ENCODE results near the gene SPTBN2.

The SPTBN2 gene

DNA sequence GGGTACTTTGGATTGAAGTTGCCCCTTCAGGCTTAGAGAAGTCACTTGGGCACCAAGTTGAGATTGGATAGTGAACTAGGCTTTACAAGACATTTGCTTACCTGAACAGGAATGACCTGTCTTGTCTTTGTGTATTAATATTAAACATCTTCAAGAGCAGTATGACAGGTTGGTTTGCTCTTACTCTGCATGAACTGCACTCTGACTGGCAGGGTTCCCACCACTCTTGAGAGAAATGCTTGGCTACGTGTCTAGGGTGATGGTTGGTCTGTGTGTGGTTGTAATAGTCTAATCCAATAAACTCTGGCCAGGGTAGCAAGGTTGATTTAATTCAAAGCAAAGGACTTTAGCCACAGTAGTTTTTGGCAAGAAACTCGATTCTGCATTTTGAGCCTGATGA is 20.1 kb upstream of the SPTBN2 start:
- TF ChIP-seq EZH2phosphoT487 (conservative IDR thresholded peaks at IDR 0.05; ENCODE audit: low read length), result no peak
- no peak for TF ChIP-seq CTCF (IDR thresholded peaks at IDR 0.05; ENCODE audit: insufficient read depth, low read length, poor library complexity, severe bottlenecking)
- Histone ChIP-seq H3K4me2 (ENCODE audit: low read depth, low read length, poor library complexity, severe bottlenecking) (peak overlapping the region; percentile 31), H2AFZ (ENCODE audit: low read depth, low read length, severe bottlenecking) (no peak overlapping the region), H4K20me1 (ENCODE audit: low read depth, low read length) (no peaks in the 10 kb centered on the region), H3K27me3 (ENCODE audit: low read length) (no peaks in the 10 kb centered on the region), H3F3A (ENCODE audit: insufficient read depth) (peaks cover 5% of the 10 kb centered on the region; the same call in 1 of the 2 replicates), H3K9me2 (replicated peaks; ENCODE audit: insufficient read depth, low read length) (no peaks in the 10 kb centered on the region), H3K36me3 (ENCODE audit: low read length) (no peaks in the 10 kb centered on the region), H3K27ac (ENCODE audit: low read depth, low read length) (peak overlapping the region; percentile 10), H3K9me3 (ENCODE audit: insufficient read depth, low read length) (no peaks in the 10 kb centered on the region), H3K9ac (ENCODE audit: low read length) (no peak overlapping the region), H3K4me3 (ENCODE audit: insufficient read depth, low read length, poor library complexity, severe bottlenecking) (no peak overlapping the region), H3K79me2 (ENCODE audit: insufficient read depth, low read length) (peaks cover 83% of the 10 kb centered on the region)

DNA sequence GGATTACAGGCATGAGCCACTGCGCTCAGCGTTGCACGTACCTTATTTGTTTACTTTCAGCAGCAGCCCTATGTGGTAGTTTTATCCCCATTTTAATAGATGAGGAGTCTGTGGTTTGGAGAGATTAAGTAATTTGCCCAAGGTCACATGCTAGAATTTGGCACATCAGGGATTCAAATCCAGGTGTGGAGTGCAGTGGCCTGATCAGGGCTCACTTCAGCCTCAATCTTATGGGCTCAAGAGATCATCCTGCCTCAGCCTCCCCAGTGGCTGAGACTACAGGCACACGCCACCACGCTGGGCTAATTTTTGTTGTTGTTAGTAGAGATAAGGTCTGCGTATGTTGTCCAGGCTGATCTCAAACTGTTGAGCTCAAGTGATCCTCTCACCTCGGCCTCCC is 18.5 kb upstream of the SPTBN2 start:
- no peak for TF ChIP-seq CTCF (IDR thresholded peaks at IDR 0.05; ENCODE audit: insufficient read depth, low read length, poor library complexity, severe bottlenecking)
- no peak for TF ChIP-seq EZH2phosphoT487 (conservative IDR thresholded peaks at IDR 0.05; ENCODE audit: low read length)
- Histone ChIP-seq H3K9me3 (ENCODE audit: insufficient read depth, low read length) (no peaks in the 10 kb centered on the region), H3F3A (ENCODE audit: insufficient read depth) (peaks cover 5% of the 10 kb centered on the region; the same call in 1 of the 2 replicates), H4K20me1 (ENCODE audit: low read depth, low read length) (no peaks in the 10 kb centered on the region), H3K4me3 (ENCODE audit: insufficient read depth, low read length, poor library complexity, severe bottlenecking) (no peak overlapping the region), H3K4me2 (ENCODE audit: low read depth, low read length, poor library complexity, severe bottlenecking) (peak overlapping the region; percentile 31), H2AFZ (ENCODE audit: low read depth, low read length, severe bottlenecking) (no peak overlapping the region), H3K9me2 (replicated peaks; ENCODE audit: insufficient read depth, low read length) (no peaks in the 10 kb centered on the region), H3K27me3 (ENCODE audit: low read length) (no peaks in the 10 kb centered on the region), H3K36me3 (ENCODE audit: low read length) (no peaks in the 10 kb centered on the region), H3K9ac (ENCODE audit: low read length) (no peak overlapping the region), H3K79me2 (ENCODE audit: insufficient read depth, low read length) (peaks cover 72% of the 10 kb centered on the region), H3K27ac (ENCODE audit: low read depth, low read length) (no peak overlapping the region)

DNA sequence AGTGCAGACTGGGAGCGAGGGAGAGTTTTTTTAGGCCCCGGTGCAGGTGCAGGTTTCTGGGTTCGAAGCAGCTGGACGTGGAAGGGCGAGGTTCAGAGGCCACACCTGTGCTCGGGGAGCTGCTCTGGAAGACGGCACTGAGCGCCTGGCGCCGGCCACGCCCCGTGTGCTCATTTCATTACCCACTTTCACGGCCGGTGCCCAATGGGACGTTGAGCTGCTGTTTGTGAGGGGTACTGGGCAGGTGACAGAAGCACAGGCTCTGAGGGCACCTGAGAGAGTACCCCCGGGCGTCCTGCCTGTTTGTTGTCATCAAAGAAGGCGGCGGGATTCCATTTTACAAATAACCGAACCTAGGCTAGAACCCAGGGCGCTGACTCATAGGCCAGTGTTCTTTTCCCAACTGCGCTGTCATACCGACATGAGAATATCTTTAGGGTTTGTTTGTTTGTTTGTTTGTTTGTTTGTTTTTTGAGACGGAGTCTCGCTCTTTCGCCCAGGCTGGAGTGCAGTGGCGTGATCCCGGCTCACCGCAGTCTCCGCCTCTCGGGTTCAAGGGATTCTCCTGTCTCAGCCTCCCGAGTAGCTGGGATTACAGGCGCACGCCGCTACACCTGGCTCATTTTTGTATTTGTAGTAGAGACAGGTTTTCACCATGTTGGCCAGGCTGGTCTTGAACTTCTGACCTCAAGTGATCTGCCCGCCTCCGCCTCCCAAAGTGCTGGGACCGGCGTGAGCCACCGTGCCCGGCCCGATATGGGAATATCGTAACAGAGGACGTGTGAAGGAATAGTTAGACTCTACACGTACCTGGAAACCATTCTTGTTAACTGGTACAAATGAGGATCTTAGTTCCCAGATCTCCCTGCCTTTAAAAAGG is 16.6 kb upstream of the SPTBN2 start:
- H3K27ac ChIP-seq (ENCODE audit: low read depth, low read length), result peak overlapping the region; percentile 79
- H3K4me2 ChIP-seq (ENCODE audit: low read depth, low read length, poor library complexity, severe bottlenecking), result peak overlapping the region; percentile 62
- no peaks in the 10 kb centered on the region for H3K36me3 ChIP-seq (ENCODE audit: low read length)
- no peak overlapping the region for H2AFZ ChIP-seq (ENCODE audit: low read depth, low read length, severe bottlenecking)
- H3K4me3 ChIP-seq (ENCODE audit: insufficient read depth, low read length, poor library complexity, severe bottlenecking), result peak overlapping the region; percentile 82
- peaks cover 53% of the 10 kb centered on the region for H3K79me2 ChIP-seq (ENCODE audit: insufficient read depth, low read length)
- no peaks in the 10 kb centered on the region for H3K9me2 ChIP-seq (replicated peaks; ENCODE audit: insufficient read depth, low read length)
- no peaks in the 10 kb centered on the region for H4K20me1 ChIP-seq (ENCODE audit: low read depth, low read length)
- peaks cover 10% of the 10 kb centered on the region; the same call in 1 of the 2 replicates for H3K9me3 ChIP-seq (ENCODE audit: insufficient read depth, low read length)
- peaks cover 5% of the 10 kb centered on the region; the same call in 1 of the 2 replicates for H3F3A ChIP-seq (ENCODE audit: insufficient read depth)
- no peaks in the 10 kb centered on the region for H3K27me3 ChIP-seq (ENCODE audit: low read length)
- H3K9ac ChIP-seq (ENCODE audit: low read length), result peak overlapping the region; percentile 93
- TF ChIP-seq CTCF (IDR thresholded peaks at IDR 0.05; ENCODE audit: insufficient read depth, low read length, poor library complexity, severe bottlenecking) (no peak), EZH2phosphoT487 (conservative IDR thresholded peaks at IDR 0.05; ENCODE audit: low read length) (no peak)

Data from SU-DHL-6 (cell line).